GM12801 (cell line): ENCODE results near the gene TXNDC17.
A peak's percentile ranks its signal among the peaks of the same experiment; 100 is the strongest.

ENCODE experiments used
- CTCF ChIP-seq: IDR thresholded peaks from one replicate; pipeline ENCODE4 v1.5.1; 2011; ENCODE audit warnings: control low read depth; ENCODE audit not compliant: insufficient read length; ENCODE audit errors: extremely low read depth

The TXNDC17 gene

GRCh38 chr17:6660101-6660500 is 19.2 kb downstream of the TXNDC17 start:
- TF ChIP-seq CTCF: no peak

DNA sequence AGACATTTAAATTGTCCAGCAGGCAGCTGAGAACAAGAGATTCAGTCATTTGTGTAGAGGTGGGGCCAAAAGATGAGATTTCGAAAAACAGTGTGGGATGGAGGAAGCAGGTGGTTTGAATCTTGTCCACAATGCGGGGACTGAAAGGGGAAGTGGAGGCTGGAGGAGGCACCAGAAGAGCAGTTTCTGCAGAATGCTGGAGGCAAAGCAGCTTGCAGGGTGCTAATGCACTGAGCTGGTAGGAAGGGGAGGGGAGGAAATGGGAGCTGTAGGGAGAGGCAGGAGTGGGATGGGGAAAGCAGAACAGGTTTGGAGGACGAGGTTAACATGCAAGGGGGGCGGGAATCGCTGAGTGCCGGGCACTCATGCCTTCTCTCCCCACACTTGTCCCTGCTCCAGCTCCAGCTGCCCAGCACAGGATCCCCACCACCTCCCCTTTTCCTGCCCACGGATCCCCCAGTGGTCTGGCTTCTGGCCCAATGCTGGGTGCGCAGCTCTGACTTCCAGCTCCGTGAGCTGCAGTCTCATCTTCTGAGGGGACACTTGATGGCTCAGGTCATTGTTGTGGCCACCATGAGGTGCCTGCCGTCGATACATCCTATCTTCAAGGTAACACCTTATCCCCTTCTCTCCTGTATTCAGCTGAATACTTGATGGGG is 20.1 kb downstream of the TXNDC17 start:
- TF ChIP-seq CTCF: no peak

DNA sequence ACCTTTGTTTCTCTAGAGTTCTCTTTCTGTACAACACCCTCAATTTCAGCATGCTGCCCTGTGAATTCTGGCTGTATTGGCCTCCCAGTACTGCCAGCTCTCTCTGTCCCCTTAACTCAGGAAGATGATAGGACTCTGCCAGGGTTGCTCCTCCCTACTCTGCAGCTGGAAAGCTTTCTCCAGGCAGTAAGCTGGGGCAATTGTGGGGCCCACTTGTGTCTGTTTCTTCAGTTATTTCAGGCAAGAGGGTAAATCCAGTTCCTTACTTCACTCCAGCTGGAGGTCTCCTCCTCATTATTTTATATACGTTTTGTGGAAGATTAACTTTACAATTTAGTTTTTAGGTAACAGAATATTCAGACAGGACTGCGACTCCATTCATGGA is 20.6 kb downstream of the TXNDC17 start:
- TF ChIP-seq CTCF: no peak

GRCh38 chr17:6666077-6666521 is 25.2 kb downstream of the TXNDC17 start:
- TF ChIP-seq CTCF: peak; percentile 11

GRCh38 chr17:6666557-6666956 is 25.7 kb downstream of the TXNDC17 start:
- no peak for TF ChIP-seq CTCF

DNA sequence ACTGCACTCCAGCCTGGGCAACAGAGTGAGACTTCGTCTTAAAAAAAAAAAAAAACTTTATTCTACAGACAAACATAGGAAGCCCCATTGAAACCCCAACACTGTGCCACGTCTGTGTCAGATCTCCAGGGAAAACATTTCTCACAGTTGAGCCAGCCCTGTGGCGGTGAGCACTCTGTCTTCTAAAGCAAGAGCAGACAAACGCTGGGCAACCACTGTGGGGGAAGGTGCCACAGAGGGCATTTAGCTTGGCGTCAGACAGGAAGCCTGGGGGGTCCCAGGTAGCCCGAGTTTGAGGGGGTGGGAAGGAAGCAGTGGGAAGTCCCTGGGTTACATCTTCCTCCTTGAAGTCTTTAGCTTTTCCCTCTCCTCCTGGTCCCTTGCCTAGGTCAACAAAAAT is 26.7 kb downstream of the TXNDC17 start:
- no peak for TF ChIP-seq CTCF

DNA sequence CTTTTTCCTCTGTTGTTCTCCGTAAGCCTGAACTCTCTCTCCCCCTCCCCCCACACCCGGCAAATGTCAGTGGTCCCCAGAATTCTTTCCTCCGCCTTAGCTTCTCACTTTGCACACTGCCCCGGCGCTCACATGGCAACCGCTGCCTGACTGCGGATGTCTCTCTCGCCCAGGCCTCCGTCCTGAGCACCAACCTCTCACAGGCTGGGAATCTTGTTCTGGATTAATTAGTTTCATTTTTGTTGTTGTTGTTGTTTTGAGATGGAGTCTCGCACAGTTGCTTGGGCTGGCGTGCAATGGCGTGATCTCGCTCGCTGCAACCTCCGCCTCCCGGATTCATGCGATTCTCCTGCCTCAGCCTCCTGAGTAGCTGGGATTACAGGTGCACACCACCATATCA is 27.4 kb downstream of the TXNDC17 start:
- no peak for TF ChIP-seq CTCF
